ENCODE measurements around the gene CTDSPL.
A peak's percentile ranks its signal among the peaks of the same experiment; 100 is the strongest.

The CTDSPL gene

GRCh38 chr3:37853691-37854413 lies 7.8 kb upstream of the CTDSPL start:
- Histone ChIP-seq H3K36me3 (ENCODE audit: control insufficient read depth in 1 of 2, insufficient read depth in 2 of 2, low read length in 2 of 2) (peaks cover 5 to 8% of the 10 kb centered on the region in 2 donors), H3K27me3 (ENCODE audit: low read depth, low read length) (no peaks in the 10 kb centered on the region), H3K9me3 (ENCODE audit: control insufficient read depth in 1 of 2, low read length in 2 of 2) (no peaks in the 10 kb centered on the region), H3K4me1 (ENCODE audit: control insufficient read depth in 1 of 2, insufficient read depth in 2 of 2, low read length in 2 of 2) (peaks cover 0 to 7% of the 10 kb centered on the region in 2 donors), H3K27ac (ENCODE audit: low read length) (no peak overlapping the region), H3K4me3 (ENCODE audit: low read depth in 1 of 2, low read length in 2 of 2) (no peak overlapping the region)

GRCh38 chr3:37855363-37855970 lies 6.2 kb upstream of the CTDSPL start:
- Histone ChIP-seq H3K9me3 (ENCODE audit: control insufficient read depth in 1 of 2, low read length in 2 of 2) (no peaks in the 10 kb centered on the region), H3K36me3 (ENCODE audit: control insufficient read depth in 1 of 2, insufficient read depth in 2 of 2, low read length in 2 of 2) (peaks cover 1 to 5% of the 10 kb centered on the region in 2 donors), H3K4me3 (ENCODE audit: low read depth in 1 of 2, low read length in 2 of 2) (no peak overlapping the region), H3K27me3 (ENCODE audit: low read depth, low read length) (no peaks in the 10 kb centered on the region), H3K27ac (ENCODE audit: low read length) (no peak overlapping the region), H3K4me1 (ENCODE audit: control insufficient read depth in 1 of 2, insufficient read depth in 2 of 2, low read length in 2 of 2) (peaks cover 5 to 15% of the 10 kb centered on the region in 2 donors)

DNA sequence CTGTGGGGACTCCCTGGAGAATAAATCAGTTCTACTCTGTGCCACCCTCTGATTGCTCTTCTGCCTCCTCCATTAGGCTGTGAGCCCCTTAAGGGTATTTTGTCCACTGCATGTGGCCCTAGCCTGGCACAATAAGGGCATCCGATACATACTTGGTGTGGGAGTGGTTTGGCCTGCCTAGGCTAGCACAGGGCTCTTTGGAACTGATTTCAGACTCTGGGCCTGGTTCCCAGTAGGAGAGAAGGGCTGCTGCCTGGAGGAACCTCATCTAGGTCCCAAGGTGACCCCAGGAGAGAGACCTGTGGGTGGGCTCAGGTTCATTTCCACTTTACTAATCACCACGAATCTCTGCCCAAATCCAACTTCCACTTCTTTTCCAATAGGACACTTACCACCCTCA lies 5.3 kb upstream of the CTDSPL start:
- Histone ChIP-seq H3K27me3 (ENCODE audit: low read depth, low read length) (no peaks in the 10 kb centered on the region), H3K4me3 (ENCODE audit: low read depth in 1 of 2, low read length in 2 of 2) (no peak overlapping the region), H3K27ac (ENCODE audit: low read length) (no peak overlapping the region), H3K4me1 (ENCODE audit: control insufficient read depth in 1 of 2, insufficient read depth in 2 of 2, low read length in 2 of 2) (peaks cover 5 to 19% of the 10 kb centered on the region in 2 donors), H3K36me3 (ENCODE audit: control insufficient read depth in 1 of 2, insufficient read depth in 2 of 2, low read length in 2 of 2) (no peaks in the 10 kb centered on the region), H3K9me3 (ENCODE audit: control insufficient read depth in 1 of 2, low read length in 2 of 2) (no peaks in the 10 kb centered on the region)

- Histone ChIP-seq H3K27me3 (ENCODE audit: low read depth, low read length) (no peaks in the 10 kb centered on the region), H3K4me1 (ENCODE audit: control insufficient read depth in 1 of 2, insufficient read depth in 2 of 2, low read length in 2 of 2) (peaks cover 5 to 28% of the 10 kb centered on the region in 2 donors), H3K9me3 (ENCODE audit: control insufficient read depth in 1 of 2, low read length in 2 of 2) (no peaks in the 10 kb centered on the region), H3K4me3 (ENCODE audit: low read depth in 1 of 2, low read length in 2 of 2) (no peak overlapping the region), H3K36me3 (ENCODE audit: control insufficient read depth in 1 of 2, insufficient read depth in 2 of 2, low read length in 2 of 2) (no peaks in the 10 kb centered on the region), H3K27ac (ENCODE audit: low read length) (no peak overlapping the region)
Measured at GRCh38 chr3:37858742-37859141, 2.9 kb upstream of the CTDSPL start.

GRCh38 chr3:37859354-37859753 lies 2.3 kb upstream of the CTDSPL start:
- H3K27ac ChIP-seq (ENCODE audit: low read length), result no peak overlapping the region
- H3K4me3 ChIP-seq (ENCODE audit: low read depth in 1 of 2, low read length in 2 of 2), result no peak overlapping the region
- H3K9me3 ChIP-seq (ENCODE audit: control insufficient read depth in 1 of 2, low read length in 2 of 2), result no peaks in the 10 kb centered on the region
- H3K27me3 ChIP-seq (ENCODE audit: low read depth, low read length), result no peaks in the 10 kb centered on the region
- no peaks in the 10 kb centered on the region for H3K36me3 ChIP-seq (ENCODE audit: control insufficient read depth in 1 of 2, insufficient read depth in 2 of 2, low read length in 2 of 2)
- peaks cover 5 to 35% of the 10 kb centered on the region in 2 donors for H3K4me1 ChIP-seq (ENCODE audit: control insufficient read depth in 1 of 2, insufficient read depth in 2 of 2, low read length in 2 of 2)

GRCh38 chr3:37859908-37860199 lies 1.8 kb upstream of the CTDSPL start:
- Histone ChIP-seq H3K27me3 (ENCODE audit: low read depth, low read length) (no peaks in the 10 kb centered on the region), H3K9me3 (ENCODE audit: control insufficient read depth in 1 of 2, low read length in 2 of 2) (no peaks in the 10 kb centered on the region), H3K4me1 (ENCODE audit: control insufficient read depth in 1 of 2, insufficient read depth in 2 of 2, low read length in 2 of 2) (peaks cover 5 to 36% of the 10 kb centered on the region in 2 donors), H3K36me3 (ENCODE audit: control insufficient read depth in 1 of 2, insufficient read depth in 2 of 2, low read length in 2 of 2) (no peaks in the 10 kb centered on the region), H3K27ac (ENCODE audit: low read length) (peak overlapping the region; percentile 57), H3K4me3 (ENCODE audit: low read depth in 1 of 2, low read length in 2 of 2) (peak overlapping the region in 1 of 2 donors; percentile 11)

GRCh38 chr3:37862219-37862902 lies 681 bp downstream of the CTDSPL start:
- H3K27me3 ChIP-seq (ENCODE audit: low read depth, low read length), result no peaks in the 10 kb centered on the region
- H3K4me3 ChIP-seq (ENCODE audit: low read depth in 1 of 2, low read length in 2 of 2), result peak overlapping the region; percentile 80 to 88
- H3K9me3 ChIP-seq (ENCODE audit: control insufficient read depth in 1 of 2, low read length in 2 of 2), result no peaks in the 10 kb centered on the region
- no peaks in the 10 kb centered on the region for H3K36me3 ChIP-seq (ENCODE audit: control insufficient read depth in 1 of 2, insufficient read depth in 2 of 2, low read length in 2 of 2)
- H3K27ac ChIP-seq (ENCODE audit: low read length), result peak overlapping the region; percentile 43
- peaks cover 5 to 28% of the 10 kb centered on the region in 2 donors for H3K4me1 ChIP-seq (ENCODE audit: control insufficient read depth in 1 of 2, insufficient read depth in 2 of 2, low read length in 2 of 2)

DNA sequence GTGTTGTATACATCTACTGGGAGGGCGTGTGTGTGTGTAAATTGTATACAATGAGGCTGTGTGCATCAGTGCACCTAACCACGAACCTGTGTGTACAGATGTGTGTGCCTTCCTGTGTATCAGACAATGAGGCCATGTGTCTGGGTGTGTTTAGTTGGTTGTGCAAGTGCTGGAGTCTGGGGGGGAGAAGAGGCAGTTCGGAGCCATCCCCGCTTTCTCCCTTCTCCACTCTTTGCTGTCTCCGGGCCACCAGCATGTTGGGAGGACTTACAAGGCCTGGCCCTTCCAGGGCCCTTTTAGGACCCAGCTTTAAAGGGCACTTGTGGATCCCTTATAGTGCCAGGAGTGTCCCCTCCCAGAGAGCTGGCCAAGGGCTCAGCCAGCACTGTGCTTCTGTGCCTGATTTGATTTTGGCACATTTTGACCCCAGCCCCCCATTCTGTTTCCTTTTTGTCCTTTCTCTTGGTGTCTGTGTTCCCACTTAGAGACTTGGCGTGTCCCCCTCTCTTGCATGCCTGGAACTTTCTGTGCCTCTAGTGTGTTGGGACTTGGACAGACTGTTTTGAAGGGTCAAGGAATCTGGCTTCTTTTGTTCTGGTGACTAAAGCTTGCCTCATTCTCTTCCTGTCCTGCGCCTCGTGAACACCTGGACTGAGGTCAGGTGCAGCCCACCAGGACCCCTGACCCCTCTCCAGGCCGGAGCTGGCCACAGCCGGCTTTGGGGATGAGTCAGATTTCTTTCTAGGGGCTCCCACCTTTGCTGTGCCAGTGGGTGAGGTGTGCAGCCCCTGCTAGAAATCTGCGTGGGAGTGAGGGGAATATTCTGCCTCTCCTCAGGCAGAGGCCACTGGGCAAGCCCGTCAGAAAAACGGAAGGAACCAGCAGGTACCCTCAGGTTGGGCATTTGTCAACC lies 1.5 kb downstream of the CTDSPL start:
- Histone ChIP-seq H3K27me3 (ENCODE audit: low read depth, low read length) (no peaks in the 10 kb centered on the region), H3K4me1 (ENCODE audit: control insufficient read depth in 1 of 2, insufficient read depth in 2 of 2, low read length in 2 of 2) (peaks cover 5 to 28% of the 10 kb centered on the region in 2 donors)

GRCh38 chr3:37863949-37864822 lies 2.5 kb downstream of the CTDSPL start:
- H3K4me1 ChIP-seq (ENCODE audit: control insufficient read depth in 1 of 2, insufficient read depth in 2 of 2, low read length in 2 of 2), result peaks cover 5 to 28% of the 10 kb centered on the region in 2 donors
- H3K9me3 ChIP-seq (ENCODE audit: control insufficient read depth in 1 of 2, low read length in 2 of 2), result no peaks in the 10 kb centered on the region
- no peak overlapping the region for H3K27ac ChIP-seq (ENCODE audit: low read length)
- no peak overlapping the region for H3K4me3 ChIP-seq (ENCODE audit: low read depth in 1 of 2, low read length in 2 of 2)
- no peaks in the 10 kb centered on the region for H3K36me3 ChIP-seq (ENCODE audit: control insufficient read depth in 1 of 2, insufficient read depth in 2 of 2, low read length in 2 of 2)
- no peaks in the 10 kb centered on the region for H3K27me3 ChIP-seq (ENCODE audit: low read depth, low read length)

More for the DNA sequence above, 1.5 kb downstream of the CTDSPL start:
- Histone ChIP-seq H3K4me3 (ENCODE audit: low read depth in 1 of 2, low read length in 2 of 2) (peak overlapping the region; percentile 80 to 88), H3K27ac (ENCODE audit: low read length) (peak overlapping the region; percentile 43), H3K36me3 (ENCODE audit: control insufficient read depth in 1 of 2, insufficient read depth in 2 of 2, low read length in 2 of 2) (no peaks in the 10 kb centered on the region), H3K9me3 (ENCODE audit: control insufficient read depth in 1 of 2, low read length in 2 of 2) (no peaks in the 10 kb centered on the region)

GRCh38 chr3:37864904-37865303 lies 3.2 kb downstream of the CTDSPL start:
- Histone ChIP-seq H3K36me3 (ENCODE audit: control insufficient read depth in 1 of 2, insufficient read depth in 2 of 2, low read length in 2 of 2) (no peaks in the 10 kb centered on the region), H3K27me3 (ENCODE audit: low read depth, low read length) (no peaks in the 10 kb centered on the region), H3K27ac (ENCODE audit: low read length) (no peak overlapping the region), H3K4me3 (ENCODE audit: low read depth in 1 of 2, low read length in 2 of 2) (no peak overlapping the region), H3K4me1 (ENCODE audit: control insufficient read depth in 1 of 2, insufficient read depth in 2 of 2, low read length in 2 of 2) (peaks cover 3 to 25% of the 10 kb centered on the region in 2 donors), H3K9me3 (ENCODE audit: control insufficient read depth in 1 of 2, low read length in 2 of 2) (no peaks in the 10 kb centered on the region)
